Measurements from ENCODE around the gene BTRC.

Gene BTRC

DNA sequence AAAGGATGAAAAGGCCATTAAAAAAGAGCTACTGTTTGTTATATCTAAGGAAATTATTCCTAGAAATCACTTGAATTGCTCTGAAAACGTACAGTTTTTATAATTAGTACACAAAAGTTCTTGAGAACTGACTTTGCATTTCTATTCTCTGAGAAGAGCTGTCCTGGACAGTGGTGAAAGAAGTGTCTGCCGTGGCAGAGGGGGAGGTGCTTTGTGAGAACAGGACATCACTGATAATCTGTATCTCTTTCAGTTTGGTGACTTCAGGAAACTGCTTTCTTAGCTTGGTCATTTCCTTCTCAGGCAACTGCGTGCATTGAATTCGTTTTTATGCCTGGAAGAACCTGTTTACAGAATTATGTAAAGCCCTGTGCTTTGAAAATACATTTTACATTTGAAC, 182.0 kb downstream of the BTRC start:
- DNase-seq (ENCODE audit: low spot score) = no peak

DNA sequence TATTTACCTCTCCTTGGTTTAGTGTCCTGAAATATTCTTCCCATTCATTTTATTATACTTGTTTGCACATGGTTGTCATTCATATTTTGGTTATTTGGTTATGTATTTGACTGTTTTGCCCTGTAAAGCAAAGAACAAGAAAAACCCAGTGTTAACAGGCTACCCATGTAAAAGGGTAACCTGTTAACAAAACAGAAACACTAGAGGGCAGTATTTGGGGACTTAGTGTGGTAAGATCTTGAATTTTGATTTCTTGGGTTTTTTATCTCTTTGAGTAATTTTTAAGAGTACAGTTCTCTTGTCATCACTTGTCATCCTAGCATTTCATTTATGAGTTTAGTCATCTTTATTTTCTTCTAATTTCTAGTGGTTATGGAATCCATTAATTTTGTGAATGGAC, 182.8 kb downstream of the BTRC start:
- no peak for DNase-seq (ENCODE audit: low spot score)

DNA sequence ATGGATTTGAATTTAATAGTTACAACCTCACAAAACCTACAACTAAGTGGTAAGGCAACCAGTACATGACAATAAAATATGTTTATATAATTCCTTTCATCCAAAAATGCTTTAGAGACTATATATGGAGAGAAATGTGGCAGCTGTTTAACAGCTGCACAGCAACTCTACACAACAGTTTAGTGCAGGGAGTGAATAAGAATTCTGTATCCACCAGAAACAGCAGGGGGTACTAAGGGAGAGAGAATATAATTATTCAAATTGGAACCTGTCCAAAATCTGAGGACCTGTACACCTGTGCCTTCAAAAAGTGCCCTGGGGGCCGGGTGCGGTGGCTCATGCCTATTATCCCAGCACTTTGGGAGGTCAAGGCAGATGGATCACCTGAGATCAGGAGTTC, 184.5 kb downstream of the BTRC start:
- DNase-seq (ENCODE audit: low spot score) = no peak

DNA sequence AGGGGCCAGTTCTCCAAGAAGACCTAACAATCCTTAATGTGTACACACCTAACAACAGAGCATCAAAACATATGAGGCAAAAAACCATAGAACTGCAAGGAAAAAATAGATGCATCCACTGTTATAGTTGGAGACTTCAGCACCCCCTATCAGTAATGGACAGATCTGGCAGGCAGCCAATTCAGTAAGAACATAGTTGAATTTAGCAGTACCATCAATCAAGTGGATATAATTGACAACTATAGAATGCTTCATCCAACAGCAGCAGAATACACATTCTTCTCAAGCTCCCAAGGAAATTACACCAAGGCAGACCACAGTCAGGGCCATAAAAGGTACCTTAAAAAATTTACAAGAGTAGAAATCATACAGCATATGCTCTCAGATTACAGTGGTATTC, 191.9 kb downstream of the BTRC start:
- no peak for DNase-seq (ENCODE audit: low spot score)

DNA sequence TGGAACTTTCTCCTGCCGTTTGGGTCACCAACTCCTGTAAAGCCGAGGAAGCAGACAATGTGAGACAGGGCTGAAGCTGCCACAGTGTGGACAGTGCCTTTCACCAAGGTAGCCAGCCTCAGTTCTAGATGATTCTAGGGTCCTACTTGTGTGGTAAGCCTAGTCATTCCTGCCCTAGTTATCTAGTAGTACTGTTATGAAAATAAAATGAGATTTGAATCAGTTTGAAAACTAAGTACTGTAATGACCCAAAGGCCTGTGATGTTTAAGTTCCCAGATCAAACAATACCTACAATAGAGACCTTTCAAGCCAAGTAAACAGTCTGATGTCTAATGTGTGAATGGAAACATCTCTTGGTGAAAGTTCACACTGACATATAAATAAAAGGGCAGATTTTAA, 197.0 kb downstream of the BTRC start:
- DNase-seq (ENCODE audit: low spot score) = no peak

DNA sequence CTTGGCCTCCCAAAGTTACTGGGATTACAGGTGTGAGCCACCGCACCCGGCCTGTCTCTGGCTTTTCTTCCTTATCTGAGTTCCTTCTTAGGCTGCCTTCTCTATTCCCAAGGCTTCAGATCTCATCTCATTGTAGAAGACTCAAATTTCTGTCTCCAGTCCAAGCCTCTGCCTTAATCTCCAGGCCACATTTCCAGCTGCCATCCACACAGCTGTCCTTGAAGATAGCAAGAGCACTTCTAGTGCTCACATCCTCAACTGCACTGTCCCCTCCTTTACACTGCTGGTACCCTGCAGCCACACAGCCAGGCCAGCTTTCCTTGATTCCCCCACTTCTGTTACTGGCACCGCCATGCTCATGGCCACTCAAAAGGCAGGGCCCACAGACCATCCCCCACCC, 198.5 kb downstream of the BTRC start:
- DNase-seq (ENCODE audit: low spot score) = no peak

DNA sequence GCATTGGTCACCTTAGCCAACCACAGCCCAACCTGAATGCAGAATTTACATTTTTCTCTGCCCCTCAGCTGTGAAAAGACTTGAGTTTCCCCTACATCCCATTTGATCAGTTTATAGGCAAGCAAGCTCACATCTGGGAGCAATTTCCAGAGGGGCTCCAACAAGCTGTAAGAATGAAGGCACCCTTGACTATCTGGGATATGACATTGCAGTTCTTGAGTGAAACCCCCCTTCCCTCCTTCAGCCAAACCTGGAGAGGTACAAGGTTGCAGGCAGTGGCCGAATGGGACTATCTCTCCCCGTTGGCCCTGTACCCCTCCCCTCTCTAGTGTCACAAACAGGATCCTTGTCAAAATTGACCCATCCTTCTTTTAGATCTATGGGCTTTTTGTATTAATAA, 203.6 kb downstream of the BTRC start:
- DNase-seq (ENCODE audit: low spot score) = no peak

DNA sequence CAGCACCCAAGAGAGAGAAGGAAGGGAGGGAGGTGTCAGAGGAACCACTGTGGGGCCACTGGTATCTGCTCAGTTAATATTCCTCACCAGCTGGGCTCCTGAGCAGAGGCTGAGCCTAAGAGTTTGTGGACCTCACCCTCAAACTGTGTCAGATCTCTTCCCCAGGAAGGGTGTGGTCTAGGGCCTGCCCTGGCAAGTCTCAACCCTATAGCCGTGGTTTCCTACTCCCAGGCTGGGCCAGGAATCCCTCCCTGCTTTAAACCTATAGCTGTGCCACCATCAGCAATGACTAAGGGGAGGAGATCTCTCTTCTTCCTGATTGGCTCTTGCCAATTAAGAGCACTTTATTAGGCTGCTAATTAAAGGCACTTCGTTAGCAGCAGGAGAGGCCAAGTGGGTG, 204.2 kb downstream of the BTRC start:
- DNase-seq (ENCODE audit: low spot score) = peak; percentile 70

DNA sequence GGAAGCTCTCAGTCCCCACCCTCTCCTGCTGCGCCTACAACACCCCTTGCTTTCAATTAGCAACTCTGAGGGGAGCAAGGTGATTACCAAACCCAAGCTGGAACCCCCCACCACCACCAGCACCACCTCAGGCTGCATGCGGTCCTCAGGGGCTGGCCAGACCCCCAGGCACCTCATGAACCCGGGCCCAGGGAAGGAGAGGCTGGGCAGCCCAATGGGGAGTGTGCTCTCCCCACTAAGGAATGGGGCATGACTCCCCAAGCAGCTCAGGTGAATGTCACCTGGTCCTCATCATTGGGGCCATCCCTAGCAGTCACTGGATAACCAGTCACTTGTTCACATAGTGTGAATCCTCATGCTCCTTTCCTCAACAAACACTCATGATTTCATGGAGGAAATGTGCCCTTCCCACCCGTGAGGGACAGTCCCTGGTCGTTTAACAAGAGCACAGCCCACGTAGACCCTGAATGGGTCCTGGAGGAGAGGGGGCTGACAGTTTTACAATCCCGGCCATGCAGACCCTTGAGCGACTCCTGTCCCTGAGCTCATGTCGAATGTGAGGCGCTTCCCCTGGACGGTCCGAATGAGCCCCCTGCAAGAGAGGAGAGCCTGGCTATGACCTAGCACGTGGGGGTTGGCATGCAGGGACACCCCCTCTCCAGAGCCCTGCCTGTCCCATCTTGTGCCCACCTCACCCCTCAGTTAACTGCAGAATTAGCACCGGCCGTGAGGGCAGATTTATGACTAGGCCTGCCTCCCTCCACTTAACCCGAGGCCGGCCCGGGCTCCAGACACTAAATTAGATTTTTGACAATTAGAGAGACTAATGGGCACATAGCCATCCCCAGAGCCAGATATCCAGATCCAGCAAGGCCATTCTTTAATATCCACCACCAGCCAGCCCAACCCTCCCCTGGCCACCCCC, 205.0 kb downstream of the BTRC start:
- no peak for DNase-seq (ENCODE audit: low spot score)

DNA sequence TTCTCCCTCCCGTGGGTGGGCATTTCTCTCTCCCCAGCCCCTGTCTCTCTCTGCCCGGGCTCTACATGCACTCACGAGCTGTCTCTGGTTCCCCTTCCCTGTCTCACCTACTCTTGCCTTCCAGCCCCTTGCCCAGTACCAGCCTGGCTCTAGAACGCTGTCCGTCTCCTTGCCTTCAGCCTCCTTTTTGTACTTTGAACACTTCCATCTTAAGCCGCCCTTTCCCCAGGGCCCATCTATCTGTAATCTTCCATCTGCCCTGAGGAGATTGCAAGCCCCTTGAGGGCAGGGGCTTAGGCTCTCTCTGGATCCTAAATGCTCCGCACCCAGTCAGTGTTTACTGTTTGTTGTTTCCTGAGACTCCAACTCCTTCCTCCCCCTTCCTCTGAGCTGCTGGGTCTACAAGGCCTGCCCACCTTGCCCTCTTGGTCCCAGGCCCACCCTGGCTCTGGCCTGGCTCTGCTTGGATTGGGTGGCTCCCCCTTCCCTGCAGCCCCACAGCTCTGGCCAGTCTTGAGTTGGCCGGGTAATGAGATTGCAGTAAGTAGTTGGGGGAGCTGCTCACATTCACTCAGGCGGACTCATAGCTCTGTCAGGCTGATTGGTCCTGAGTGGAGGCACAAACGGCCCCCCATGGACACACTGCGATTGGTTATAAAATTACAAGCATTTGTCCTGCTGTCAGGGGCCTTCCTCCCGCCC, 205.8 kb downstream of the BTRC start:
- DNase-seq (ENCODE audit: low spot score) = no peak

DNA sequence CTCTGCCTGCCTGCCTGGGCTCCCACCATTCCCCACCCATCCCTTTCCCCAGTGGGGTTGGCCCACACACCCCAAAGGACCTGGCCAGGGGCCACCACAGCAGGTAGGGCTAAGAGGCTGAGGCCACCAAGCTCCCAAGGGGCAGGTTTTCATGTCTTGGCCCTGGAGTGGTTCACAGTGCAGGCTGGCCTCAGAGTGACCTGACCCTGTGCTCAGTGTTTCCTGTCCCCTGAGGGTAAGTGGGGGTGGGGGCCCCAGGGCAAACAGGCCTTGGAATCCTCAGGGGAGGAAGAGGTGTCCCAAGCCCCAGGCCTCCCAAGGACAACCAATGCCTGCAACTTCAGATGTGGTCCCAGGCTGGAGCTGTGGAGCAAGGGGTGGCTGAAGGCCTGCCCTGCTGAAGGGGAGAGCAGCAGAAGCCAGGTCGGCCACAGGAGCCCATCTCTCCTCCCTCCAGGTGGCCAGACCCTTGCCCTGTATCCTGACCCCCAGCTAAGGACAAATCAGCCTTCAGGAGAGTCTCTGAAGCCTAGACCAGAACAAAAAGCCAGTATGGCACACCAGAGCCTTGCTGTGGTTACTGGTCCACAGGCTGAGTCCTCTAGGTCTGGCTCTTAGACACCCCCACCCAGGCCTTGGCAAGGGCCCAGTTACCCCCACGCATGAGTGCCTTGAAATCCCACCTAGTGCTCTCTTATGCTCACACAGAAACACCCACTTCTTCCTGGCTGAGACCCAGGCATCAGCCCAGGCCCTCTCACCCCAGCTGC, 206.5 kb downstream of the BTRC start:
- DNase-seq (ENCODE audit: low spot score) = no peak

DNA sequence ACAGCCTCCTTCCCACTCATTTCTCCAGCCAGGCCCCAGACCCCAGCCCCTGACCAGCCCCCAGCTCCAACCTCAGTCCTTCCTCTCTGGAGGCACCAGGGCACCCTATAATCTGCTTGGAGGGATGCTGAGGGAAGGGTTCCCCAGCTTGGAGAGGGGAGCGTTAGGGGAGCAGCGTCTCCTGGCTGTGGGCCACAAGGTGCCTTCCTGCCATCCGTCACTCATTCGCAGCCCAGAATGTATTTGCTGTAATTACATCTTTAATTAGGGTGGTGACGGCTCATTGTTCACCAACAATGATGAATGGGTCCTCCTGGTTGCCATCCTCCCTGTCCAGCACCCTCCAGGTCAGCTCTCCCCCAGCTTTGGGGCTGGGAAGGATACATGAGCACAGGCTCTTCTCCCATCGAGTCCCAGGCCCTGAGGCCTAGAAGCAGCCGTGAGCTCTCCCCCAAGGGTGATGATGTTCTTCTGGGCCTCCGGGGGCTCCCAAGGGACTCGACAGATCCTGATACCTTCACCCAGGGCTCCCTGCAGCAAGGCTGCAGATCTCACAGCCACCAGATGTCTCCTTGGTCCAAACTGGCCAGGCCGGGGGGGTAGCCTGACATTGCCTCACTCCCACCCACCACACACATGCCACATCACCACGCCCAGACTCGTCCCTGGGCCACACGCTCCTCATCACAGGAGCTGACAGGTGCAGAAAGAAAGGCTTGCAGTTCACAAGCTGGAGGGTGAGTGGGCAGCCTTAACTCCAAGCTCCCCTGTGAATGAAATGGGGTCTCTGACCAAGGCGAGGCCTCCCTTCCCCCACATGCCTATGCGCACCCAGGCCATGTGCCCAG, 207.3 kb downstream of the BTRC start:
- no peak for DNase-seq (ENCODE audit: low spot score)

DNA sequence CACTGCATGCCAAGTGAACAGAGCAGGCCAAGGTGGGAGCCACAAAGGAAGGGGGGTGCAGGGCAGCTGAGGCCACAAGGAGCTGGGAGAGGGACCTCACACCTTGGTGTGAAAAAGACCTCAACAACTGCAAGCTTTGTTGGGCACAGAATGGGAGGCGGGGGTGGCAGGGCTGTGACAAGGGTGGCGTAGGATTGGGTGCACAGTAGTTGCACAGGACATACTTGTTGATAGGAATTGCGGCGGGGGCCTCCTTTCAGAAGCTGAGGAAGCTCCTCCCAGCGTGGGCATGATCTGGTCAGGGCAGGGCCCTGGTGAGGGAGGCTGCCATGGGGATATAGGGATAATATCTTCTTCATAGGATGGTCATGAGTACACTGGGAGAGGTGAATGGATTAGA, 208.3 kb downstream of the BTRC start:
- no peak for DNase-seq (ENCODE audit: low spot score)

DNA sequence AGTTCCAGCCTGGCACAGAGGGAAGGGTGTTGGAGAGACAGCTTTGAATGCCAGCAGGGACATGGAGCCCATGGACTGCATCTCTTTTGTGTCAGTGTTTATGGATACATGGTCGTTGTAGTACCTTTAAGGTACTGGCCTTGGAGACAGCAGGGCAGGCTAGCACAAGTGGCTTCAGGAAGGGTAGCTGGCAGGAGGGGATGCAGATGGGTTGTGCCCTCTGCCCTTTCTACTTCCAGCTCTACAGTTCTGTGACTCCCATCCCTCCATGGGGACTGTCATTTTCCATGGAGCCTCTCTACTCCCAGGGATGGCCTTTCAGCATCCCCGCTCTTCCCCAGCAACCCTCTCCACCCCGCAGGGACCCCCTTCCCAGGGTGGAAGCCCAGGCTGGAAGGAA, 209.0 kb downstream of the BTRC start:
- DNase-seq (ENCODE audit: low spot score) = no peak

DNA sequence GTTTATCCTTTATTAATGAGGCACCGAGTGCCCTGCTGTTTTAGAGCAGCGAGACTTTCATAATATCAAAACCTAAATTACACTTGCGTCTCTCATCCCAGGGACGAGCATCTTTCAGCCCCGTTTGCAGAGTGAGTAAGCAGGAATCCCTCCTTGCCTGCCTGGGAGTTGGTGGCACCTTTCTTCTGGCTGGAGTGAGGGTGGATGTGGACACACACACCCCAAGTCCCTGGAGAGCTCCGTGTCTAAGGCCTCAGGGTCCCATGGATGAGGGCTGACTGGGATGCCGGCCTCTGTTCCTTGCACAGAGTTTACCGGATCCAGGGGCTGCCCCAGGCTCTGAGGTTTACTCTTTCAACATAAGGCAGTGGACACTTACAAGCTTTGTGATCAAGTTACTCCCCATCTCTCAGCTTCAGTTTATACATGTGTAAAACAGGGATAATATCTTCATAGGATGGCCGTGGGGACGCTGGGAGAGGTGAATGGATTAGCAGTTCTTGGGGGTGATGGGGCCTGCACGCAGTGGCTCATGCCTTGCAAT, 209.6 kb downstream of the BTRC start:
- DNase-seq (ENCODE audit: low spot score) = no peak

DNA sequence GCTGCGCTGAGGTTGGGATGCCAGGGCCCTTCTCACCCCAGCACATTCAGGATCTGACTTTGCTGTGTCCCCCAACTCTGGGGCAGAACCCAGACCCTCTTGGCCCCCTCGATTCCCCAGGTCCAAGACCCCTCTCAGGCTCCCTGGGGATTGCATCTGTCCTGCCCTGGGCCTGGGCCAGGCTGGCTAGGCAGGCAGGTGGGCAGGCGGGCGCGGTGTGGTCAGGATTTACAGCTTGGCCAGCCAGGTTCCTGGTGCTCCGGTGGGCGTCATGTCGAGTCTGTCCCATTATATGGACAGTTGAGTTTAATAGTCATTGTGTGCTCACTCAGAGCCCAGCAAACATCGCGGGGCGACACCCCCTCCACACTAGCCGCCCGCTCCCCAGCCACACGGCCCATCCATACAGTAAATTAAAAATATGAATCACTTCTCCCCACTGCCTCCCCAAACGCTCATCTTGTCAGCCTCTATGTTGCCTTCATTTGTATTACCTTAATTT, 210.6 kb downstream of the BTRC start:
- no peak for DNase-seq (ENCODE audit: low spot score)

DNA sequence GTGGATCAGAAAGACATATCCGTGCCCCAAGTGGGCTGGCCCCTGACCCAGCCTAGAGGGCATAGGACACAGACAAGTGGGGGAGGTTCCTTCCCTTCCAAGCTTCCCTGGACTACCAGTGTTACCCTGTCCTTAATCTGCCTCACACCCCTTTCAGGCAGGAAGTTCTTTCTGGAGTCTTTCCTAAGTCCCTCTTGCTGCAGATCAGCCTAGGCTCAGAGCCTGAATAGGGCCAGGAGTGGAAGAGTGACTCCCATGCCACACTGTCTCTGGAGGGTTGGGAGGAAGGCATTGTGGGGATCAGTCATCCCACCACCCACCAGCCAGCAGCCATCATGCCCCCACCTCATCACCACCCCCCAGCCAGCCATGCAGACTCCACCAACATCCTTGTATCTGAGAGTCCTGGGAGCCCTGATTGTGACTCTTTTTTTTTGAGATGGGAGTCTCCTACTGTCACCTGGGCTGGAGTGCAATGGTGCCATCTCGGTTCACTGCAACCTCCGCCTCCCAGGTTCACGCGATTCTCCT, 211.5 kb downstream of the BTRC start:
- DNase-seq (ENCODE audit: low spot score) = no peak

DNA sequence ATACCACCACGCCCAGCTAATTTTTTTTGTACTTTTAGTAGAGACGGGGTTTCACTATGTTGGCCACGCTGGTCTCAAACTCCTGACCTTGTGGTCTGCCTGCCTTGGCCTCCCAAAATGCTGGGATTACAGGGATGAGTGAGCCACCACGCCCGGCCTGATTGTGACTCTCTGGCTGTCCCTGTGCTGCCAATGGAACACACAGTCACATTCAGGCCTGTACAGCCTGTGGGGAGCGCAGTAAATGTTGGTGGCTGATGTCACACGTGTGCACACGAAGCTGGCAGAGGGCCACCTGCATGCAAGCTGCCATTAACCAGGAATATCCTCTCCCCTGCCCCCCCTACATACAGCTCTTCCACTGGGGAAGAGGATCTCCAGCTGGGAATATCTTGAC, 212.0 kb downstream of the BTRC start:
- DNase-seq (ENCODE audit: low spot score) = no peak

DNA sequence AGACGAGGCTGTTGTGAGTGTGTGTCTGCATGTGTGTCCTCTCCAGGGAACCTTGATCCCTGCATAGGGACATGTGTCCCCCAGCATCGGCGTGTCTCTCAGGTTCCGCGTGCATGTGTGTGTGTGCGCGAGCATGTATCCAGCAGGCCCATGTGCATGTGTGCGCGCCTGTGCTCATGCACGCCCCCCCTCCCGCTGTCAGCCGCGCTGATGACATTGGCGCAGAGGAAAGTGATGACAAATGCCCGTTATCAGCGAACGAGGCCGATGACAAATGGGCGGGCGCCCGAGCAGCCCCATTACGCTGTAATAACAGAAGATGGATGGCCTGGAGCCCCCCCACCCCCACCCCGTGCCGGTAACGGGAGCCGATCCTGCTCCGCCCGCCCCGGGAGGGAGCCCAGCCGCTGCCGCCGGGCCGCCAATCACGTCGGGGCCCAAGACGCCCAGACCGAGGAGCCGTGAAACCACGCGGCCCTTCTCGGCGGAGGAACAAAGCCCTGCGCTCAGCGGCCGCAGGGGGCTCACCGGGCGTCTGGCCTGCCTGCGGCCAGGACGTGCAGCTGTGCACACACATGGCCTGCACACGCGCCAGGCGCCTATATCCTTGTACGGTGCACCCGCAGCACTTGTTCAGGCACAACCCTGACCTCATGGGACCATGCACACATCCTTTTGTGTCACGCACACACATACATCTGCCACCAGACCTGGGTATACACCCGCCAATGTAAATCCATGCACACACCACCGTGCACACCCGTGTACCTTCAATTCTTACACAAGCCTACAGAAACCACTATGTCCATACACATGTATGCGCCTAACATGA, 212.6 kb downstream of the BTRC start:
- no peak for DNase-seq (ENCODE audit: low spot score)

Measured in LoVo (cell line).